Measurements from ENCODE around the gene SMARCAD1. TPM values are rescaled to one million over a fixed set of nuclear protein-coding genes. Genes with fewer than 3 reads are reported as not detected.

SMARCAD1 gene
- total and polyA plus RNA-seq, 5 donors from 2014 or later: 10.4 to 17.6 (median 12.5) TPM

DNA sequence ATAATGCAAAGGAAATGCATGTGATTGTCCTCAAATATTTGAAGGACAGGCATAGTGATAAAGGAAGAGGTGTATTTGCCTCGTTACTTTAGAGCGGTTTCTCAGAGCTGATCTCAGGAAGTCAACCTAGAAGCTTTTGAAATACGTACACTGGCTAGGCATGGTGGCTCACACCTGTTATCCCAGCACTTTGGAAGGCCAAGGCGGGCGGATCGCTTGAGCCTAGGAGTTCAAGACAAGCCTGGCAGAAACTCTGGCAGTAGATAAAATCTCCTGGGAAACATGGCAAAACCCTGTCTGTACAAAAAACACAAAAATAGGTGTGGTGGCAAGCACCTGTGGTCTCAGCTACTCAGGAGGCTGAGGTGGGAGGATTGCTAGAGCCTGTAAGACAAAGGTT is 24.9 kb downstream of the SMARCAD1 start:
- no peak overlapping the region for H3K27ac ChIP-seq (ENCODE audit: insufficient read depth, low read length, poor library complexity, severe bottlenecking)
- Mint-ChIP-seq H3K36me3 (peaks cover 36% of the 10 kb centered on the region), H3K27ac (no peak overlapping the region), H3K4me3 (no peak overlapping the region), H3K9me3 (no peaks in the 10 kb centered on the region), H3K4me1 (peaks cover 5 to 23% (median 14%) of the 10 kb centered on the region in 4 donors), H3K27me3 (no peaks in the 10 kb centered on the region)
- no peak overlapping the region for H3K4me3 ChIP-seq (ENCODE audit: low read depth, low read length)
- peaks cover 24% of the 10 kb centered on the region for H3K36me3 ChIP-seq (ENCODE audit: control insufficient read depth, insufficient read depth, low read length)
- no peaks in the 10 kb centered on the region for H3K4me1 ChIP-seq (ENCODE audit: control insufficient read depth, insufficient read depth, low read length, poor library complexity, severe bottlenecking)
- ATAC-seq (ENCODE audit: low read depth in 2 of 2) (no peak), DNase-seq (no peak)
- no peaks in the 10 kb centered on the region for H3K9me3 ChIP-seq (ENCODE audit: control insufficient read depth in 2 of 2, low read length in 2 of 2)
- no peaks in the 10 kb centered on the region for H3K27me3 ChIP-seq (ENCODE audit: control insufficient read depth, insufficient read depth, low read length)

DNA sequence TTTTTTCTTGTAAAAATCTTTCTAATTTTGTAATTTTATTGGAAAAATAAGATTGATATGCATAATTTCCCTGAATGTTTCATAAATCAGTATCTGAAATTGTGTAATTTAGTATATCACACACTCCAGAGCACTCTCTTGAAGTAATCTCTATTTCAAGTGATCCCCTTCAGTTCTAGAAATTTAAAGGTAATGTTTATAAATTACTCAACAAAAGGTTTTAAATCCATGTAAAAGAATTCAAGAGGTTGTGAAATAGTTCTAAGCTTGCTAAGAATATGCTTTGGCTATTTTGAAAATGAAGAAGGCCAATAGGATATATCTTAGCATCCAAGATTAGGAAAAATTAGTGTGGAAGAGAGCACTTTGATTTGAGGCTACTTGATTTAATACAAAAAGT is 28.2 kb downstream of the SMARCAD1 start:
- Histone ChIP-seq H3K4me1 (ENCODE audit: control insufficient read depth, insufficient read depth, low read length, poor library complexity, severe bottlenecking) (no peaks in the 10 kb centered on the region), H3K27me3 (ENCODE audit: control insufficient read depth, insufficient read depth, low read length) (no peaks in the 10 kb centered on the region), H3K4me3 (ENCODE audit: low read depth, low read length) (no peak overlapping the region), H3K9me3 (ENCODE audit: control insufficient read depth in 2 of 2, low read length in 2 of 2) (no peaks in the 10 kb centered on the region), H3K27ac (ENCODE audit: insufficient read depth, low read length, poor library complexity, severe bottlenecking) (no peak overlapping the region), H3K36me3 (ENCODE audit: control insufficient read depth, insufficient read depth, low read length) (peaks cover 47% of the 10 kb centered on the region)
- Mint-ChIP-seq H3K4me3 (no peak overlapping the region), H3K9me3 (no peaks in the 10 kb centered on the region), H3K27me3 (no peaks in the 10 kb centered on the region), H3K36me3 (peaks cover 32% of the 10 kb centered on the region), H3K4me1 (peaks cover 0 to 15% (median 5%) of the 10 kb centered on the region in 4 donors), H3K27ac (no peak overlapping the region)
- DNase-seq (no peak), ATAC-seq (ENCODE audit: low read depth in 2 of 2) (no peak)

DNA sequence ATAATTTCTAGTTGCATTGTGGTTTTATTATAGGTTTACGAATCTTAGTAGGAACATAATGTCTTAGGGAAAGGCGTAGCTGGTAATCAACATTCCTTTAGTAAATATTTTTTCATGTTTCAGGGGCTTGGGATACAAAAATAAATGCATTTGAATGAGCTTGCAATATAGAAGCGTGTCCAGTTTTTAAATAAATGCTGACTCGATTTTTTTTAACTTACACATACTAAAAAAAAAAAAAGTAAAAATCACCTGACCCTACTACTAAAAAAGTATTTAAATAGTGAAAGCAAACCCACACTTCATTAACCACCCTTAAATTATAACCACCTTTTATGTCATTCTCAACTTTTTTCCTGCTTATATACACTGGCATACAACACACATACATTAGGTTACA is 29.6 kb downstream of the SMARCAD1 start:
- no peaks in the 10 kb centered on the region for H3K9me3 ChIP-seq (ENCODE audit: control insufficient read depth in 2 of 2, low read length in 2 of 2)
- H3K4me1 ChIP-seq (ENCODE audit: control insufficient read depth, insufficient read depth, low read length, poor library complexity, severe bottlenecking): no peaks in the 10 kb centered on the region
- no peak overlapping the region for H3K4me3 ChIP-seq (ENCODE audit: low read depth, low read length)
- no peak for DNase-seq
- no peak for ATAC-seq (ENCODE audit: low read depth in 2 of 2)
- H3K27ac ChIP-seq (ENCODE audit: insufficient read depth, low read length, poor library complexity, severe bottlenecking): no peak overlapping the region
- Mint-ChIP-seq H3K9me3 (no peaks in the 10 kb centered on the region), H3K4me1 (peaks cover 0 to 11% (median 1%) of the 10 kb centered on the region in 4 donors), H3K27me3 (no peaks in the 10 kb centered on the region), H3K27ac (no peak overlapping the region), H3K4me3 (no peak overlapping the region), H3K36me3 (peaks cover 37% of the 10 kb centered on the region)
- no peaks in the 10 kb centered on the region for H3K27me3 ChIP-seq (ENCODE audit: control insufficient read depth, insufficient read depth, low read length)
- peaks cover 58% of the 10 kb centered on the region for H3K36me3 ChIP-seq (ENCODE audit: control insufficient read depth, insufficient read depth, low read length)

DNA sequence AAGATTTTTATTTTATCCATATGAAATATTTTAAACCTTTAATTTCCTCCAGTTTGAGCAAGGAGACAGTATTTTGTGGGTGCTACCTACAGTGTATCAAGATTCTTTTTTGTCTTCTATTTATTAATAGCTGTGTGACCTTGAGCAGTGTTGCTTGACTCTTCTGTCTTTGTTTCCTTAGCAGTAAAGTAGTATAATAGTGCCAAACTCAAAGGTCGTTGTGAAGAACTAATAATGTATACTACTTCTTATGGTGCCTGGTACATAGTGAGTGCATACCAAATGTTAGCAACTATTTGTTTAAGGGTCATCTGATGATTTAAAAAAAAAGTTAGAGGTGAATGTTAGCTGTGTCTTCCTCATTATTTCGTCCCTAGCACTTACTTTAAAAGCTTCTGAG is 30.5 kb downstream of the SMARCAD1 start:
- Histone ChIP-seq H3K36me3 (ENCODE audit: control insufficient read depth, insufficient read depth, low read length) (peaks cover 60% of the 10 kb centered on the region), H3K27ac (ENCODE audit: insufficient read depth, low read length, poor library complexity, severe bottlenecking) (no peak overlapping the region), H3K4me3 (ENCODE audit: low read depth, low read length) (no peak overlapping the region), H3K9me3 (ENCODE audit: control insufficient read depth in 2 of 2, low read length in 2 of 2) (no peaks in the 10 kb centered on the region), H3K27me3 (ENCODE audit: control insufficient read depth, insufficient read depth, low read length) (no peaks in the 10 kb centered on the region), H3K4me1 (ENCODE audit: control insufficient read depth, insufficient read depth, low read length, poor library complexity, severe bottlenecking) (no peaks in the 10 kb centered on the region)
- ATAC-seq (ENCODE audit: low read depth in 2 of 2): no peak
- Mint-ChIP-seq H3K4me3 (no peak overlapping the region), H3K36me3 (peaks cover 43% of the 10 kb centered on the region), H3K27me3 (no peaks in the 10 kb centered on the region), H3K4me1 (peaks cover 0 to 10% (median 0%) of the 10 kb centered on the region in 4 donors), H3K27ac (no peak overlapping the region), H3K9me3 (no peaks in the 10 kb centered on the region)
- no peak for DNase-seq

DNA sequence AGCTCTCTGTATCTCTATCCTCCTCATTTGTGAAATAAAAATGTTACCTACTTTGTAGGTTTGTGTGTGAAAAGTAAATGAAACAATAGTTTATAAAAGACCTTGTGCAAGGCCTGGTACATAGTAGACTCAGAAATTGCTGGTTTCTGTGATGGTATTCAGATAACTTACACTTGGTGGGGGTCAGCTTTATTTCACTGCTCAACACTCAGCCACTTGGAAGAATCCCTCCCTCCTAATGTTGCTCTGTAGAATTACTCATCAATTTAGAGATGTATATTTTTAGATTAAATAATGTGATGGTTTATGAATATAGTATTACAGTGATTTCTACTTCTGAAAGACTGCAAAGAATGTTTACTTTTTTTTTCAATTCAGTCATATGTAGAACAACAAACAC is 32.7 kb downstream of the SMARCAD1 start:
- DNase-seq: no peak
- no peak overlapping the region for H3K4me3 Mint-ChIP-seq
- Histone ChIP-seq H3K27ac (ENCODE audit: insufficient read depth, low read length, poor library complexity, severe bottlenecking) (no peak overlapping the region), H3K36me3 (ENCODE audit: control insufficient read depth, insufficient read depth, low read length) (peaks cover 70% of the 10 kb centered on the region), H3K4me3 (ENCODE audit: low read depth, low read length) (no peak overlapping the region), H3K9me3 (ENCODE audit: control insufficient read depth in 2 of 2, low read length in 2 of 2) (no peaks in the 10 kb centered on the region), H3K4me1 (ENCODE audit: control insufficient read depth, insufficient read depth, low read length, poor library complexity, severe bottlenecking) (no peaks in the 10 kb centered on the region), H3K27me3 (ENCODE audit: control insufficient read depth, insufficient read depth, low read length) (no peaks in the 10 kb centered on the region)
- peak overlapping the region in 1 of 3 donors; percentile 33 for H3K27ac Mint-ChIP-seq
- no peaks in the 10 kb centered on the region for H3K27me3 Mint-ChIP-seq
- peaks cover 47% of the 10 kb centered on the region for H3K36me3 Mint-ChIP-seq
- peaks cover 0 to 7% (median 0%) of the 10 kb centered on the region in 4 donors for H3K4me1 Mint-ChIP-seq
- ATAC-seq (ENCODE audit: low read depth in 2 of 2): no peak
- H3K9me3 Mint-ChIP-seq: no peaks in the 10 kb centered on the region

DNA sequence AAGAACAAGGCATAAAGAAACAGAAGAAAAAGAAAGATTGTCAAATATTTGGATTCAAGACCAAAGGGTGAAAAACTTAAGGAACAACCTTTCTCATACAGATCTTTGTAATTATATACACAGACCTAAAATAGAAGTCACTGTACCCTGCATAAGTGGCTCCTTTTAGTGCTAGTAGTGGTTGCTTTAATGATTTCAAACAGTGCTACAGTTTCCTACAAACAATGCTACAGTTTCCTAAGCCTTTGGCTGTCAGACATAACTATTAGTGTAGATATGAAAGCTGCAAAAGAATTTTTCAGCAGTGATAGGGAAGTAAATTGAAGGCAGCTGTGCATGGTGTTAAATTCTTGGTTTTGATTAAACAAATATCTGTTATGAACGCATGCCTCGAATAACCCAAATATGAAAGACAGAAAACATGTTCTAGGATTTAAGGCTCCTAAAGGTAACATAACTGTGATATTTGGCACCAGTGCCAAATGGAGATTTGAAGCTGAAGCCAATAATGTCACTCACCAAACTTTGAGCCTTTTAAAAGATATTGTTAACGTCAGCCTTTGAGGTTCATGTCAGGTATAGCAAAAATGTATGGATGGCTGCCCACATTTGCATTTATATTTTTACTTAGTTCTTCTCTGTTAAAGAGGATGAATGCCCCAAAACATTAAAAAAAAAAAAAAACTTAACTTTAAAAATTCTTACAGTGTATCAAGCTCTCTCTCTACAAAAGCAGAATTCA is 36.6 kb downstream of the SMARCAD1 start:
- Mint-ChIP-seq H3K9me3 (no peaks in the 10 kb centered on the region), H3K4me3 (no peak overlapping the region), H3K27ac (no peak overlapping the region), H3K4me1 (peaks cover 0 to 5% (median 4%) of the 10 kb centered on the region in 4 donors), H3K36me3 (peaks cover 56% of the 10 kb centered on the region), H3K27me3 (no peaks in the 10 kb centered on the region)
- no peak for DNase-seq
- Histone ChIP-seq H3K4me3 (ENCODE audit: low read depth, low read length) (no peak overlapping the region), H3K9me3 (ENCODE audit: control insufficient read depth in 2 of 2, low read length in 2 of 2) (no peaks in the 10 kb centered on the region), H3K4me1 (ENCODE audit: control insufficient read depth, insufficient read depth, low read length, poor library complexity, severe bottlenecking) (no peaks in the 10 kb centered on the region), H3K36me3 (ENCODE audit: control insufficient read depth, insufficient read depth, low read length) (peaks cover 52% of the 10 kb centered on the region), H3K27ac (ENCODE audit: insufficient read depth, low read length, poor library complexity, severe bottlenecking) (no peak overlapping the region), H3K27me3 (ENCODE audit: control insufficient read depth, insufficient read depth, low read length) (no peaks in the 10 kb centered on the region)
- ATAC-seq (ENCODE audit: low read depth in 2 of 2): no peak

DNA sequence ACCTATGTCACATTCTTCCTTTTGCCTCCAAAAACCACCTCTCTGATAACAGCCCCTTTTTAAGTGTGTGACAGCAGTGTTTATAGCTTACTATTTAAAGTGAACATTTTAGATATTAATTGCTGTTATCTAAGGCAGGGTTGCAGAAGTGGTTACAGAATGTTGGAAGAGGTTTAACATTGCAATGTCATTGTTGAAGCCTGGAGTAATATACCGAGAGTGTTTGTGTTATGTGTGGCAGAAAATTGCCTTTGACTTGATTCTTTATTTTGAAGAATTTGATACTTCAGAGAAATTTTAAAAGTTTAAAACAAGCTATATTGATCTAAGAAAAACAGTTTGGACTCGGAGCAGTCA is 37.1 kb downstream of the SMARCAD1 start:
- Mint-ChIP-seq H3K4me1 (peaks cover 0 to 5% (median 4%) of the 10 kb centered on the region in 4 donors), H3K36me3 (peaks cover 60% of the 10 kb centered on the region), H3K27ac (no peak overlapping the region), H3K4me3 (no peak overlapping the region), H3K9me3 (no peaks in the 10 kb centered on the region), H3K27me3 (no peaks in the 10 kb centered on the region)
- Histone ChIP-seq H3K4me1 (ENCODE audit: control insufficient read depth, insufficient read depth, low read length, poor library complexity, severe bottlenecking) (no peaks in the 10 kb centered on the region), H3K27ac (ENCODE audit: insufficient read depth, low read length, poor library complexity, severe bottlenecking) (no peak overlapping the region), H3K27me3 (ENCODE audit: control insufficient read depth, insufficient read depth, low read length) (no peaks in the 10 kb centered on the region), H3K9me3 (ENCODE audit: control insufficient read depth in 2 of 2, low read length in 2 of 2) (no peaks in the 10 kb centered on the region), H3K4me3 (ENCODE audit: low read depth, low read length) (no peak overlapping the region), H3K36me3 (ENCODE audit: control insufficient read depth, insufficient read depth, low read length) (peaks cover 54% of the 10 kb centered on the region)
- DNase-seq (no peak), ATAC-seq (ENCODE audit: low read depth in 2 of 2) (no peak)

DNA sequence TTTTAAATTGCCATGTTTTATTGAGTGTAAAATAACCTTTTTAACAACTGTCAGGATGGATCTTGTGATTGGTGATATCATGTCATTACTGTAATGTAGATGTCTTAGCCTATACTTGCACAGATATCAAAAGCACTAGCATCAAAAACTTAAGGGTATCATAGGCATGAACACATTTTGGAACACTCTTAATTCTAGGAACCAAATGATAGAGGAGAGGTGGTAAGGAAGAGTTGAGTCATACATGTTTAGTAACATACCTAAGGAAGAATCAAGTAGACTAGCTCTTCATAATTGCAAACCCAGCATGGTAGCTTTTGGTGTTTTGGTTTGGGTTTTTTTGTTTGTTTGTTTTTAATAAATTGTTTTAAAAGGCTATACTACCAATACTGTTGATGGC is 43.4 kb downstream of the SMARCAD1 start:
- Histone ChIP-seq H3K36me3 (ENCODE audit: control insufficient read depth, insufficient read depth, low read length) (peaks cover 39% of the 10 kb centered on the region), H3K4me3 (ENCODE audit: low read depth, low read length) (no peak overlapping the region), H3K9me3 (ENCODE audit: control insufficient read depth in 2 of 2, low read length in 2 of 2) (no peaks in the 10 kb centered on the region), H3K27me3 (ENCODE audit: control insufficient read depth, insufficient read depth, low read length) (no peaks in the 10 kb centered on the region), H3K27ac (ENCODE audit: insufficient read depth, low read length, poor library complexity, severe bottlenecking) (no peak overlapping the region), H3K4me1 (ENCODE audit: control insufficient read depth, insufficient read depth, low read length, poor library complexity, severe bottlenecking) (no peaks in the 10 kb centered on the region)
- DNase-seq (no peak), ATAC-seq (ENCODE audit: low read depth in 2 of 2) (no peak)
- Mint-ChIP-seq H3K27me3 (no peaks in the 10 kb centered on the region), H3K4me3 (no peak overlapping the region), H3K9me3 (no peaks in the 10 kb centered on the region), H3K36me3 (peaks cover 38% of the 10 kb centered on the region), H3K27ac (peak overlapping the region in 1 of 3 donors; percentile 15), H3K4me1 (peaks cover 0 to 9% (median 3%) of the 10 kb centered on the region in 4 donors)

All from CD4-positive, CD25-positive, alpha-beta regulatory T cell (primary cell).